Measurements from ENCODE around the gene TK2.
A peak's percentile ranks its signal among the peaks of the same experiment; 100 is the strongest.
"Not testable (repeated sequence)": the region's sequence is repeated elsewhere in the genome, so short reads cannot be mapped to it uniquely, and the experiment has no call there.

The TK2 gene

DNA sequence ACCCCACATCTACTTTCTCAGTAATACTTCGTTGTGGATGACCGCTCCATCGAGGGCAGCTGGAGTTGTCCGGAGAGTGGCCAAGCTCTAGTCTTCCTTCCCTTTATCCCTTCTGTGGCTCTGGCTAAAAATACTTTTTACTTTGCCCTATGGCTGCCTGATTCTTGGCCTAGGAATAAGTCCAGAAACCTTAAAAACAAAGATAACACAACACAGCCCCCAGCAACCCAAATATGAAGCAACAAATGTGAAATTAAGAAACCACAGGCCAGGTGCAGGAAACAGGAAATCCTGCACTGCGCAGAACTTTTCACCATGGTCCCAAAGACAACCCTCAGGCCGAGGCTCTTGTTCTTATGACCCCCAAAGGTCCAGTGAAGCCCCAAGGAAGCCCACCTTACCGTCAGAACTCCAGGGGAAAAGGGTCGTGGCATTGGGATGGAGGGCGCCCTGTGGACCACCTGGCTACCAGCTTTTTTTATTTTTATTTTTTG, 26.0 kb downstream of the TK2 start:
- Mint-ChIP-seq H3K27ac (peak overlapping the region; percentile 97), H3K4me1 (ENCODE audit: low read depth) (peaks cover 77% of the 10 kb centered on the region), H3K4me3 (peak overlapping the region; percentile 73), H3K36me3 (ENCODE audit: low read depth) (peaks cover 23% of the 10 kb centered on the region), H3K9me3 (no peaks in the 10 kb centered on the region), H3K27me3 (ENCODE audit: low read depth) (no peaks in the 10 kb centered on the region)

- Mint-ChIP-seq H3K4me3 (no peak overlapping the region), H3K27ac (peak overlapping the region; percentile 97), H3K4me1 (ENCODE audit: low read depth) (peaks cover 80% of the 10 kb centered on the region), H3K36me3 (ENCODE audit: low read depth) (peaks cover 19% of the 10 kb centered on the region), H3K27me3 (ENCODE audit: low read depth) (no peaks in the 10 kb centered on the region), H3K9me3 (no peaks in the 10 kb centered on the region)
These were observed 26.9 kb downstream of the TK2 start for GRCh38 chr16:66522816-66523590.

- H3K36me3 Mint-ChIP-seq (ENCODE audit: low read depth): peaks cover 16% of the 10 kb centered on the region
These were observed 27.8 kb downstream of the TK2 start for GRCh38 chr16:66521951-66522771.

DNA sequence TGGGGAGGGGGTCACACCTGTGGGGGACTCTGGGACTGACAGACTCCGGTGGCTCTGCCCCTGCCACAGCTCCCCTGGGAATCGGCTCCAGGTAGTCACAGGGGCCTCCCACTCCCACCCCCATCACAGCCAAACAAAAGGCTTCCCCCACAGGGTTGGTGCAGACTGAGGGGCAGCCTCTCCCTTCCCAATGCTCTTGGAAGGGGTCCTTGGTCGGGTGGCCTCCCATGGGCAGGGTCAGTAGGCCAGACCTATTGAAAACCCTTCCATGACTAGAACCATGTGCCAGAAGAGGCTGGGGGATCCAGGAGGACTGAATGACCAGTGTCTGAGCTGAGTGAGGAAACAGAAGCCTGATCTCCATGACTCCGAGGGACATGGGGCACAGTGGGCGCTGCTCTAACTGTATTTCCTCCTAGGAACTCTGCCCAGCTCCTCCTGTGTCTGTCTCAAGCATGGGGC, 28.6 kb downstream of the TK2 start:
- Mint-ChIP-seq H3K27ac (peak overlapping the region; percentile 97), H3K4me3 (peak overlapping the region; percentile 63), H3K27me3 (ENCODE audit: low read depth) (no peaks in the 10 kb centered on the region), H3K36me3 (ENCODE audit: low read depth) (peaks cover 16% of the 10 kb centered on the region), H3K9me3 (no peaks in the 10 kb centered on the region), H3K4me1 (ENCODE audit: low read depth) (peaks cover 85% of the 10 kb centered on the region)

More at GRCh38 chr16:66521951-66522771, 27.8 kb downstream of the TK2 start:
- Mint-ChIP-seq H3K27ac (peak overlapping the region; percentile 97), H3K27me3 (ENCODE audit: low read depth) (no peaks in the 10 kb centered on the region), H3K9me3 (no peaks in the 10 kb centered on the region), H3K4me3 (peak overlapping the region; percentile 63), H3K4me1 (ENCODE audit: low read depth) (peaks cover 83% of the 10 kb centered on the region)

GRCh38 chr16:66520406-66521170, 29.3 kb downstream of the TK2 start:
- no peaks in the 10 kb centered on the region for H3K9me3 Mint-ChIP-seq
- H3K4me1 Mint-ChIP-seq (ENCODE audit: low read depth): peaks cover 85% of the 10 kb centered on the region
- H3K4me3 Mint-ChIP-seq: peak overlapping the region; percentile 42

GRCh38 chr16:66519482-66520373, 30.2 kb downstream of the TK2 start:
- peaks cover 85% of the 10 kb centered on the region for H3K4me1 Mint-ChIP-seq (ENCODE audit: low read depth)
- peaks cover 9% of the 10 kb centered on the region for H3K36me3 Mint-ChIP-seq (ENCODE audit: low read depth)
- H3K27ac Mint-ChIP-seq: peak overlapping the region; percentile 97
- H3K9me3 Mint-ChIP-seq: no peaks in the 10 kb centered on the region
- no peaks in the 10 kb centered on the region for H3K27me3 Mint-ChIP-seq (ENCODE audit: low read depth)
- H3K4me3 Mint-ChIP-seq: peak overlapping the region; percentile 28

More at GRCh38 chr16:66520406-66521170, 29.3 kb downstream of the TK2 start:
- no peaks in the 10 kb centered on the region for H3K27me3 Mint-ChIP-seq (ENCODE audit: low read depth)
- peaks cover 10% of the 10 kb centered on the region for H3K36me3 Mint-ChIP-seq (ENCODE audit: low read depth)
- peak overlapping the region; percentile 97 for H3K27ac Mint-ChIP-seq

DNA sequence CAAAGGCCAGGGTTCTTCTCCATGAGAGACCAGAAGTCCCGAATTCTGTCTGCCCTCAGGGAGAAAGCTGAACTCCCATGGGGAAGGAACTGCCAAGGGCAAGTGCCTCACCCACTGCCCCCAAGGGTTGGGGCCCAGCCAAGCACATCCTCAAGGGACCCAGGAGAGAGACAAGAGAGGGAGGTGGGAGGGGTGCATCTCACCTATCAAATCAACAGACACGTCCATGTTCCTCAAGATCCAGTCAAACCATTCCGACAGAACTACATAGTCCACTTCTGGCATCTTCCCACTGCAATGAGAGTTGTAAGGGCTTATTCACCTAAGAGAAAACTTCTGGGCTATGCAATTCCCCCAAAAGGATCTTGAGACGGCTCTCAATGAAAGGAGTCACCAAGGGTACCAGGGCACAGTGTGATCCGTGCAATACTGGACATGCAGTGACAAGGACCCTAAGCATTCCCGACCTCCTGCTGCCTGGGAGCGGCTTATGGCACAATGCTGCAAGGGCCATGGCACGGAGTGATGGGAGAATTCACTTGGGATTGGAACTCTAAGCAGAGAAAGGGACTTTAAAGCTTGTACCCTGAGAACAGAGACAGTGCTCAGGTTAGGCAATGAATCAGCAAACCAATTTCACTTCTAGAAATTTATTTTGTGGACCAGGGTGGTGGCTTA, 32.2 kb downstream of the TK2 start:
- Mint-ChIP-seq H3K27ac (peak overlapping the region; percentile 99), H3K9me3 (no peaks in the 10 kb centered on the region), H3K4me1 (ENCODE audit: low read depth) (peaks cover 74% of the 10 kb centered on the region), H3K36me3 (ENCODE audit: low read depth) (peaks cover 9% of the 10 kb centered on the region), H3K27me3 (ENCODE audit: low read depth) (no peaks in the 10 kb centered on the region), H3K4me3 (peak overlapping the region; percentile 82)

DNA sequence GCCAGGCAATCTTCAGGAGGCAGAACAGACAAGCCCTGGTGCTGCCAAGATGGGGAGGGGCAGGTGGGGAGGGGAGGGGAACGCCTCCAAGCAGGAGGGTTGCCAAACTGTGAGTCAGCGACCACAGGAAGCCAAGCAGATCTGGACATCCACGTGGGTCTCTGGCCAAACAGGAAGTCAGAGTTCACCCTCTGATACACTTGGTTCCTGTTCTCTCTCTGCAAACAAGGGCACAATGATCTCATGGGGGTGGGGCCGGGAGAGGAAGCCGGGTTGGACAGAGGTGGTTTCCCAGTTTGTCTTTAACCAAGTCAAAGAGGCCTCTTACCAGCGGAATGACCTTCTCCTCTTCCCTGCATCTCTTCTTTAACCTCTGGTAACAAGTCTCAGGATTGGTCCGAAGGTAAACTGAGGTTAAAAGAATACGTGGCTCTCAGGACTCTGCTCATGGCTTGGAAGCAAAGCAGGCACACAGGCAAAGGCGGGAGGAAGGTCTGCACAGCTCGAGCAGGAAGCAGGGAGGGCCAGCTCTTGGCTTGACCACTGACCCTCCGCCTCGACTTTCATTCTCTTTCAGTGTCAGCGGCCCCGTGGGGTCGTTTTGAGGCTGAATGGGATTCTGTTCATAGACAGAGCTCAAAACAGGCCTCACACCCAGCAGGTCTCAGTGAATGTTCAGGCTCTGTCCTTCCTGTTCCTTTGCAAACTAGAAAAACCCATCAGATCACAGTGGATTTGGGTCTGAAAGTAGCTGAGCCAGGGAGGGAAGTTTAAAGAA, 32.9 kb downstream of the TK2 start:
- no peaks in the 10 kb centered on the region for H3K27me3 Mint-ChIP-seq (ENCODE audit: low read depth)
- peak overlapping the region; percentile 82 for H3K4me3 Mint-ChIP-seq
- H3K27ac Mint-ChIP-seq: peak overlapping the region; percentile 99
- H3K9me3 Mint-ChIP-seq: no peaks in the 10 kb centered on the region
- peaks cover 68% of the 10 kb centered on the region for H3K4me1 Mint-ChIP-seq (ENCODE audit: low read depth)
- peaks cover 11% of the 10 kb centered on the region for H3K36me3 Mint-ChIP-seq (ENCODE audit: low read depth)

- Mint-ChIP-seq H3K27ac (peak overlapping the region; percentile 99), H3K27me3 (ENCODE audit: low read depth) (no peaks in the 10 kb centered on the region), H3K4me3 (peak overlapping the region; percentile 82), H3K9me3 (no peaks in the 10 kb centered on the region), H3K4me1 (ENCODE audit: low read depth) (peaks cover 66% of the 10 kb centered on the region), H3K36me3 (ENCODE audit: low read depth) (peaks cover 14% of the 10 kb centered on the region)
These were observed 33.5 kb downstream of the TK2 start for GRCh38 chr16:66516509-66516807.

DNA sequence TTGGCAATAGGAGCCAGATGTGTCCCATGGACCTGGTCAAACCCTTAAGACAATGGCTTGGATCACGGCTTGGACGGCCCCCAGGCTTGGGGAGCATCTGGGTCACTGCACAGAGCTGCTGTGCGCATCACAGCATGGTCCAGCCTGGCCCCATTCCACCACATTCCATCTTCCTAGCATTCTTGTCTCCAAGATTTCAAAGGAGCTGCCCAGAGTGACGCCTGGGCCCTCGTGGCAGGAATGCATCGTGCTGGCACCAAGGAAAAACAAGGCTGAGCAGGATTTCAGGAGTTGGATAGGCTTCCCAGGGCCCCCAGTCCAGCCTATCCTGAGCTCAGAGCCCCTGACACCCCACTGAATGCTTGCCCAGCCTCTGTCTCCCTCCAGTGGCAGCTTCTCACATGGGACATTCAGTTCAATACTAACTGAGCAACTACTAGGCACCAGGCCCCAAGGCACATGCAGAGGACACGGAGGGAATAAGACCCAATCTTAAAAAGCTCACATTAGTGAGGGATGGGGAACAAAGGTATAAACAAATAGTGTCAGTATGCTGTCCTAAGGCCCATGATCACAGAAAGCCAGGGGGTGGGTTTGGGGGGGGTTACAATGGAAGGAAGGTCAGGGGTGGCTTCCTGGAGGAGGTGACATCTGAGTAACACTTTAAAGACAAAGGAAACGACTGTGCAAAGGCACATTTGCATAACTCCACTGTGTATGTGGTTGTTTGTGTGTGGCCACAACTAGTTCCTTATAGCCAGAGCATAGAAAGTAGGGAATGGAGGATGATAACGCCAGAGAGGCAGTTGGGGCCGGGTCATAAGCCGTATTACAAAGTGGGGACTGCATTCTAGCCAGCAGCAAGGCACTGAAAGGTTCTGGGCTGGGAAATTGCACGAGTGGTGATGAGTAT, 34.1 kb downstream of the TK2 start:
- Mint-ChIP-seq H3K36me3 (ENCODE audit: low read depth) (peaks cover 14% of the 10 kb centered on the region), H3K9me3 (no peaks in the 10 kb centered on the region), H3K4me3 (peak overlapping the region; percentile 82), H3K4me1 (ENCODE audit: low read depth) (peaks cover 61% of the 10 kb centered on the region), H3K27ac (peak overlapping the region; percentile 99), H3K27me3 (ENCODE audit: low read depth) (no peaks in the 10 kb centered on the region)

DNA sequence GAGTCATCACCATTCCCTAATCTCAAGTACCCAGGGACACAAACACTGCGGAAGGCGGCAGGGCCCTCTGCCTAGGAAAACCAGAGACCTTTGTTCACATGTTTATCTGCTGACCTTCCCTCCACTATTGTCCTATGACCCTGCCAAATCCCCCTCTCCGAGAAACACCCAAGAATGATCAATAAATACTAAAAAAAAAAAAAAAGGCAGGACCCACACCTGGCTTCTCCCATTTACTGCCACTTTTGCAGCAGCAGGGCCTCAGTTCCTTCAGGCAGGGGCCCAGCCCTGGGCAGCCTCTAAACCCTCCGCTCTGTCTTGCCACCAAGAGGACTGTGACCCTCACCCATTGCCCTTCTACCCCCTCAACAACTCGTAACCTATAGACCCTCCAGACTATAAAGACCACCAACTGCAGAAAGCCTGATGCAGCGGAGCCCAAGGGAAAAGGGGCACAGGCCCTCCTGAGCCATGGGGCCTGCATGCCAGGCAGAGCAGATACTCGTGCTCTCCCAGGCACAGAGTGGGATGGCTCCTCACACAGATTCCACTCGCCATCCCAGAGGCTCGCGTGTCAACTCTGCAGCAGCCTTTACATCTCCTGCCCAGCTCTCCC, 34.8 kb downstream of the TK2 start:
- peaks cover 53% of the 10 kb centered on the region for H3K4me1 Mint-ChIP-seq (ENCODE audit: low read depth)
- H3K4me3 Mint-ChIP-seq; H3K27me3 Mint-ChIP-seq (ENCODE audit: low read depth); H3K9me3 Mint-ChIP-seq: not testable (repeated sequence)
- H3K27ac Mint-ChIP-seq: peak overlapping the region; percentile 99
- peaks cover 14% of the 10 kb centered on the region for H3K36me3 Mint-ChIP-seq (ENCODE audit: low read depth)

Measured in T-helper 1 cell treated with Interleukin-12 subunit alpha and Interleukin-12 subunit beta and Interleukin-4 antibody, amounts not matched to agents 30 μg/mL and 1 μg/mL, for 36 hours (primary cell).